HepG2 (cell line): ENCODE results near the gene NFATC2. TPM values are rescaled to one million over a fixed set of nuclear protein-coding genes. Genes with fewer than 3 reads are reported as not detected.

ENCODE experiments used
- ASH2L ChIP-seq: fragments of 300-600, 200-600 bp; sonication (generic); IDR thresholded peaks from 2 replicates; pipeline ENCODE4 v1.7.0; 2017; ENCODE audit warnings: low read depth, mild to moderate bottlenecking, moderate library complexity, mixed read lengths, low read length; ENCODE audit not compliant: insufficient read length
- ELF3 ChIP-seq: IDR thresholded peaks from 2 replicates; pipeline ENCODE4 v1.6.1; 2016; ENCODE audit warnings: missing genetic modification reagents, missing compliant biosample characterization
- KLF16 ChIP-seq, 2 experiments: sonication (generic) in 1 of 2; formaldehyde crosslinking in 1 of 2; IDR thresholded peaks; 2 replicates each; pipeline versions ENCODE4 v1.6.1 to v1.8.0; 2016 to 2023; ENCODE audit warnings: missing genetic modification reagents in 2 of 2, missing compliant biosample characterization in 1 of 2
- MTF1 ChIP-seq: sonication (generic); formaldehyde crosslinking; IDR thresholded peaks from 2 replicates; pipeline ENCODE4 v1.5.0; 2020; ENCODE audit warnings: missing genetic modification reagents
- NR0B2 ChIP-seq: sonication (generic); formaldehyde crosslinking; IDR thresholded peaks from 2 replicates; pipeline ENCODE4 v1.4.0; 2020; ENCODE audit warnings: mild to moderate bottlenecking, missing genetic modification reagents
- POLR2A ChIP-seq, 2 experiments: IDR thresholded peaks; 2 replicates each; pipeline ENCODE4 v1.6.1; 2011; ENCODE audit warnings: low read depth in 2 of 2, low read length in 2 of 2, mild to moderate bottlenecking in 1 of 2, moderate library complexity in 1 of 2; ENCODE audit not compliant: insufficient read depth in 1 of 2
- SNAPC5 ChIP-seq: sonication (generic); formaldehyde crosslinking; IDR thresholded peaks from 2 replicates; pipeline ENCODE4 v1.8.1; 2023; ENCODE audit warnings: mild to moderate bottlenecking, missing genetic modification reagents, borderline replicate concordance
- ZFP36L2 ChIP-seq: sonication (generic); formaldehyde crosslinking; IDR thresholded peaks from 2 replicates; pipeline ENCODE4 v1.4.0; 2020; ENCODE audit warnings: missing genetic modification reagents
- ZNF138 ChIP-seq: sonication (generic); formaldehyde crosslinking; IDR thresholded peaks from 2 replicates; pipeline ENCODE4 v1.5.0; 2020; ENCODE audit warnings: mild to moderate bottlenecking, low read depth, missing genetic modification reagents
- ZNF280D ChIP-seq: sonication (generic); formaldehyde crosslinking; IDR thresholded peaks from 2 replicates; pipeline ENCODE4 v1.5.1; 2020; ENCODE audit warnings: mild to moderate bottlenecking, missing genetic modification reagents
- ZNF530 ChIP-seq: sonication (generic); formaldehyde crosslinking; IDR thresholded peaks from 2 replicates; pipeline ENCODE4 v1.5.0; 2020; ENCODE audit warnings: low read depth, mild to moderate bottlenecking, missing genetic modification reagents
- ZNF549 ChIP-seq: sonication (generic); formaldehyde crosslinking; IDR thresholded peaks from 2 replicates; pipeline ENCODE4 v1.5.0; 2020; ENCODE audit warnings: missing genetic modification reagents
- ZNF598 ChIP-seq: sonication (generic); formaldehyde crosslinking; IDR thresholded peaks from 2 replicates; pipeline ENCODE4 v1.5.1; 2020; ENCODE audit warnings: mild to moderate bottlenecking, missing genetic modification reagents, borderline replicate concordance
- ZNF724P ChIP-seq: sonication (generic); formaldehyde crosslinking; IDR thresholded peaks from 2 replicates; pipeline ENCODE4 v1.8.0; 2022; ENCODE audit warnings: missing genetic modification reagents, borderline replicate concordance
- ZUFSP ChIP-seq: sonication (generic); formaldehyde crosslinking; IDR thresholded peaks from 2 replicates; pipeline ENCODE4 v1.9.0; 2021; ENCODE audit warnings: missing genetic modification reagents, mild to moderate bottlenecking, borderline replicate concordance
- polyA plus RNA-seq, 8 experiments: library from polyadenylated mRNA; depleted of rRNA in 3 of 8; stranded (reverse) in 7 of 8; unstranded in 1 of 8; fragments of >200 nt; fragmentation: Illumina TruSeq in 4 of 8; extraction: Trizol in 4 of 8; gene quantifications; 2 replicates each; pipeline versions ENCODE4 v1.2.1 to v1.2.3, GENCODE V29; 2011 to 2016; ENCODE audit warnings: low read depth in 4 of 8, missing spikeins in 1 of 8, mixed read lengths in 1 of 8; ENCODE audit not compliant: insufficient read depth in 1 of 8
- total RNA-seq, 5 experiments: library from RNA; depleted of rRNA; stranded (reverse); fragments of >200 nt; fragmentation: Illumina TruSeq; extraction: Trizol; gene quantifications; 2 replicates each; pipeline ENCODE4 v1.2.3, GENCODE V29; 2016; ENCODE audit warnings: low read depth in 1 of 5
- TF ChIP-seq, protein P1 (sequence below): sonication (generic); formaldehyde crosslinking; IDR thresholded peaks from 2 replicates; pipeline ENCODE4 v1.8.0; 2022; ENCODE audit warnings: missing genetic modification reagents, mild to moderate bottlenecking, inconsistent platforms, borderline replicate concordance
- TF ChIP-seq, protein P2 (sequence below): sonication (generic); formaldehyde crosslinking; IDR thresholded peaks from 2 replicates; pipeline ENCODE4 v1.4.0; 2020; ENCODE audit warnings: missing genetic modification reagents, borderline replicate concordance

NFATC2 gene
- total and polyA plus RNA-seq, 2 of the 13 experiments (the other 11 are each of a cell fraction or from before 2014, with no cell fraction given), result 1.9 to 3.3 TPM

DNA sequence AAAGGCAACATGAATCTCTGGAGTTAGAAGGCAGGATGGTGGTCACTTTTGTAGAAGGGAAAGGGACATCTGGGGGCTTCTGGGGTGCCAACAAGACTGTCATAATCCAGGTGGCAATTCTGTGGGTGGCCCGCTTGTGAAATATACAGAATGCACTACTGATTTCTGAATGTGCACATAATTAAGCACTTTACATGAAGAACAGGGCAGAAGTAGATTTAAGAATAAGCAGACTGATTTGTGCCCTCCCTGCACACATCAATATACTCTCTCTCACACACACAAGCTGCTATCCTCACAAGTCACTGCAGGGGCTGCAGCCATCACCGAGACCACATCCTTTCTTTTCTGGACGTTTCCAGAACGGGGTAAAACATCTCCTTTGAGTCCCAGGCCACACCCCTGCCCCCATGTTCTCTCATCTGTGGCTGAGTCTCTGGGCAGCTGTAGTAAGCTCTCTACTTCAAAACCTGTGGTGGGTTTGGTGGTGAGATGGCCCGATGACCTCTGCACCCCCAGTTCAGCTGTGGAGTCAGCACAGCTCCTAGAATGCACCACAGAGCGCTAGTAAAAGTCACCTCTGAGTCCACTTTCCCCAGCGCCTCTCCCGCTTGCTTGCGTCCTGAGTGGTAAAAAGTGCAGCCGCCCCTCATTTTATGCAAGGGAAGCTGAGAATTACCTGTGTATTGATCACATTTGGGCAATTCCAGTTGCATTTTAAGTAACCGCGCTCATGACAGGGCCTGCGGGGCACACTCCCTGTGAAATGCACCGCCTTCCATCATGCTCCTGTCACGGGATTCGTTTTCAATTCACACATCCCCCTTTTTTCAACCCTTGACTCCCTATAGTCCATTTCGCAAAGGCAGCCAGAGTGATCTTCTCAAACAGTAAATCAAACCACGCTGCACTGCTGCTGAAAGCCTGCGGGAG is 115.5 kb downstream of the NFATC2 start (continued):
- no peak for TF ChIP-seq ZNF280D (CRISPR knock-in tag)
- TF ChIP-seq ELF3 (CRISPR knock-in tag), result no peak
- TF ChIP-seq MTF1 (CRISPR knock-in tag), result no peak
- TF ChIP-seq ASH2L, result no peak
- no peak for TF ChIP-seq SNAPC5
- no peak for TF ChIP-seq ZNF530 (CRISPR knock-in tag)
- no peak for TF ChIP-seq ZNF138
- TF ChIP-seq ZFP36L2 (CRISPR knock-in tag), result no peak
- TF ChIP-seq, protein P1, sequence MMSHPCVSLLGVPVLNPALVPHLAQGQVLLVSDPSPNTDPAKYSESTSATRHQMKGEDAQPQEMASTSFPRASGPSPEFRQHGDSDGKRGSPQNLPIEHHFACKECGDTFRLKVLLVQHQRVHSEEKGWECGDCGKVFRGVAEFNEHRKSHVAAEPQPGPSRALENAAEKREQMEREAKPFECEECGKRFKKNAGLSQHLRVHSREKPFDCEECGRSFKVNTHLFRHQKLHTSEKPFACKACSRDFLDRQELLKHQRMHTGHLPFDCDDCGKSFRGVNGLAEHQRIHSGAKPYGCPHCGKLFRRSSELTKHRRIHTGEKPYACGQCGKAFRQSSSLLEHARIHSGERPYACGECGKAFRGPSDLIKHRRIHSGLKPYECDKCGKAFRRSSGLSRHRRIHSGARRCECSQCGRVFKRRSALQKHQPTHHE, result no peak
- 0 out of 2 replicates have a peak, but pooled peaks have one; percentile 30 for TF ChIP-seq ZNF549 (CRISPR knock-in tag)
- TF ChIP-seq, protein P2, sequence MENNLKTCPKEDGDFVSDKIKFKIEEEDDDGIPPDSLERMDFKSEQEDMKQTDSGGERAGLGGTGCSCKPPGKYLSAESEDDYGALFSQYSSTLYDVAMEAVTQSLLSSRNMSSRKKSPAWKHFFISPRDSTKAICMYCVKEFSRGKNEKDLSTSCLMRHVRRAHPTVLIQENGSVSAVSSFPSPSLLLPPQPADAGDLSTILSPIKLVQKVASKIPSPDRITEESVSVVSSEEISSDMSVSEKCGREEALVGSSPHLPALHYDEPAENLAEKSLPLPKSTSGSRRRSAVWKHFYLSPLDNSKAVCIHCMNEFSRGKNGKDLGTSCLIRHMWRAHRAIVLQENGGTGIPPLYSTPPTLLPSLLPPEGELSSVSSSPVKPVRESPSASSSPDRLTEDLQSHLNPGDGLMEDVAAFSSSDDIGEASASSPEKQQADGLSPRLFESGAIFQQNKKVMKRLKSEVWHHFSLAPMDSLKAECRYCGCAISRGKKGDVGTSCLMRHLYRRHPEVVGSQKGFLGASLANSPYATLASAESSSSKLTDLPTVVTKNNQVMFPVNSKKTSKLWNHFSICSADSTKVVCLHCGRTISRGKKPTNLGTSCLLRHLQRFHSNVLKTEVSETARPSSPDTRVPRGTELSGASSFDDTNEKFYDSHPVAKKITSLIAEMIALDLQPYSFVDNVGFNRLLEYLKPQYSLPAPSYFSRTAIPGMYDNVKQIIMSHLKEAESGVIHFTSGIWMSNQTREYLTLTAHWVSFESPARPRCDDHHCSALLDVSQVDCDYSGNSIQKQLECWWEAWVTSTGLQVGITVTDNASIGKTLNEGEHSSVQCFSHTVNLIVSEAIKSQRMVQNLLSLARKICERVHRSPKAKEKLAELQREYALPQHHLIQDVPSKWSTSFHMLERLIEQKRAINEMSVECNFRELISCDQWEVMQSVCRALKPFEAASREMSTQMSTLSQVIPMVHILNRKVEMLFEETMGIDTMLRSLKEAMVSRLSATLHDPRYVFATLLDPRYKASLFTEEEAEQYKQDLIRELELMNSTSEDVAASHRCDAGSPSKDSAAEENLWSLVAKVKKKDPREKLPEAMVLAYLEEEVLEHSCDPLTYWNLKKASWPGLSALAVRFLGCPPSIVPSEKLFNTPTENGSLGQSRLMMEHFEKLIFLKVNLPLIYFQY (CRISPR knock-in tag), result no peak
- TF ChIP-seq ZNF724P (CRISPR knock-in tag), result no peak
- TF ChIP-seq KLF16 (CRISPR knock-in tag; IDR thresholded peaks at IDR 0.05), result 0 out of 4 replicates have a peak, but pooled peaks of 1 of the 2 experiments have one; percentile 26
- TF ChIP-seq ZUFSP, result no peak
- 0 out of 2 replicates have a peak, but pooled peaks have one; percentile 54 for TF ChIP-seq NR0B2 (CRISPR knock-in tag)
- no peak for TF ChIP-seq ZNF598
- TF ChIP-seq POLR2A (IDR thresholded peaks at IDR 0.05; ENCODE audit: insufficient read depth in 1 of 2, low read depth in 2 of 2, low read length in 2 of 2), result no peak
